Bronchial epithelial cell (primary cell): Measurements from ENCODE around the gene SNRPA1. TPM values are rescaled to one million over a fixed set of nuclear protein-coding genes. Genes with fewer than 3 reads are reported as not detected.

ENCODE experiments used
- DNase-seq: peaks from one replicate; pipeline ENCODE4 v3.0.0-alpha.2; 2010; ENCODE audit warnings: low read depth
- FAIRE-seq: peaks from 2 replicates; lab custom pipeline; 2011; peaks lifted over from hg19 to GRCh38; lab: Jason Lieb, UNC
- H3K27me3 ChIP-seq: 2 replicates; pipeline ENCODE4 v1.5.1; 2011; ENCODE audit warnings: low read length; ENCODE audit not compliant: control insufficient read depth, insufficient read depth
- H3K36me3 ChIP-seq: 2 replicates; pipeline ENCODE4 v1.5.1; 2011; ENCODE audit warnings: low read length; ENCODE audit not compliant: control insufficient read depth, insufficient read depth
- H3K4me3 ChIP-seq: 2 replicates; pipeline ENCODE4 v1.5.1; 2011; ENCODE audit warnings: mild to moderate bottlenecking, low read depth, low read length, control low read depth
- CTCF ChIP-seq: IDR thresholded peaks from 2 replicates; pipeline ENCODE4 v1.5.1; 2011; ENCODE audit warnings: mild to moderate bottlenecking, moderate library complexity, low read length, control low read depth, inconsistent platforms; ENCODE audit not compliant: insufficient read depth, severe bottlenecking
- total RNA-seq: library from RNA; depleted of rRNA; stranded (reverse); fragments of >200 nt; gene quantifications from 2 replicates; pipeline ENCODE4 v1.2.1, GENCODE V29; 2014

The SNRPA1 gene
- total RNA-seq, 1 donor from 2014 or later: 21.6 TPM

GRCh38 chr15:101232677-101233076 lies 62.4 kb downstream of the SNRPA1 start:
- DNase-seq: no peak
- Histone ChIP-seq H3K4me3 (no peak overlapping the region), H3K36me3 (peaks cover 4% of the 10 kb centered on the region), H3K27me3 (no peaks in the 10 kb centered on the region)
- FAIRE-seq: no peak
- TF ChIP-seq CTCF: no peak

Other genes with a start within 250 kb of the SNRPA1 start
- 18.7 and 21.6 TPM in 2 replicates for gene CHSY1, start 43.2 kb downstream of the SNRPA1 start, total RNA-seq
- gene SELENOS, start 17.8 kb downstream of the SNRPA1 start, total RNA-seq: 143 and 162 TPM in 2 replicates
- 6.8 and 12.3 TPM in 2 replicates for gene PCSK6, start 194.5 kb upstream of the SNRPA1 start, total RNA-seq